Mucosa of descending colon (tissue), 3 donors: ENCODE data around the gene CLK3. TPM values are rescaled to one million over a fixed set of nuclear protein-coding genes. Genes with fewer than 3 reads are reported as not detected.

ENCODE experiments used
- ATAC-seq: fragments of 200-7000 bp; cut with Tn5 transposase; one replicate; pipeline ENCODE4 v1.9.1; 2020; ENCODE audit warnings: mild to moderate bottlenecking, moderate library complexity
- DNase-seq, 3 donors: peaks; one replicate each; pipeline ENCODE4 v3.0.0-alpha.2; 2020
- H3K36me3 ChIP-seq: fragments of 200-600 bp; one replicate; pipeline ENCODE4 v1.8.0; 2021; ENCODE audit warnings: low read depth, mild to moderate bottlenecking
- H3K4me1 ChIP-seq: fragments of 200-600 bp; one replicate; pipeline ENCODE4 v1.8.0; 2021; ENCODE audit warnings: low read depth, mild to moderate bottlenecking
- H3K4me3 ChIP-seq: fragments of 200-600 bp; one replicate; pipeline ENCODE4 v1.8.0; 2021; ENCODE audit warnings: mild to moderate bottlenecking
- H3K9me3 ChIP-seq: fragments of 200-600 bp; one replicate; pipeline ENCODE4 v1.8.0; 2021; ENCODE audit warnings: mild to moderate bottlenecking
- intact Hi-C, 2 donors: fragments of 100-400 bp; cut with DNase I in 1 of 2; cut with micrococcal nuclease in 1 of 2; formaldehyde crosslinking; loops; one replicate each; pipeline versions ENCODE4 v1.11.0 to v1.11.1; 2022; cut with DNase I, micrococcal nuclease
- total RNA-seq, 3 donors: library from RNA; stranded (reverse); fragmentation: NEBNext Ultra II Directional in 2 of 3; extraction: Animal tissue kit (Norgen Biotek cat#: 25700) in 2 of 3; gene quantifications; one replicate each; pipeline versions ENCODE4 v1.2.1 to v1.2.4, GENCODE V29; 2021 to 2023
- TF ChIP-seq, protein P1 (sequence below): fragments of 200-600 bp; IDR thresholded peaks from one replicate; pipeline ENCODE4 v1.8.0; 2022; ENCODE audit warnings: antibody characterized with exemption, mild to moderate bottlenecking
- donor health status: DM: no; HTN: no; CAD: no; lungs with moderate emphysema.
- donor health status: DM: no; HTN: no; CAD: no.
- donor health status: DM: no; HTN: yes; CAD: no.

CLK3 gene
- total RNA-seq, 3 donors from 2014 or later = 92.7 to 120 (median 110) TPM

DNA sequence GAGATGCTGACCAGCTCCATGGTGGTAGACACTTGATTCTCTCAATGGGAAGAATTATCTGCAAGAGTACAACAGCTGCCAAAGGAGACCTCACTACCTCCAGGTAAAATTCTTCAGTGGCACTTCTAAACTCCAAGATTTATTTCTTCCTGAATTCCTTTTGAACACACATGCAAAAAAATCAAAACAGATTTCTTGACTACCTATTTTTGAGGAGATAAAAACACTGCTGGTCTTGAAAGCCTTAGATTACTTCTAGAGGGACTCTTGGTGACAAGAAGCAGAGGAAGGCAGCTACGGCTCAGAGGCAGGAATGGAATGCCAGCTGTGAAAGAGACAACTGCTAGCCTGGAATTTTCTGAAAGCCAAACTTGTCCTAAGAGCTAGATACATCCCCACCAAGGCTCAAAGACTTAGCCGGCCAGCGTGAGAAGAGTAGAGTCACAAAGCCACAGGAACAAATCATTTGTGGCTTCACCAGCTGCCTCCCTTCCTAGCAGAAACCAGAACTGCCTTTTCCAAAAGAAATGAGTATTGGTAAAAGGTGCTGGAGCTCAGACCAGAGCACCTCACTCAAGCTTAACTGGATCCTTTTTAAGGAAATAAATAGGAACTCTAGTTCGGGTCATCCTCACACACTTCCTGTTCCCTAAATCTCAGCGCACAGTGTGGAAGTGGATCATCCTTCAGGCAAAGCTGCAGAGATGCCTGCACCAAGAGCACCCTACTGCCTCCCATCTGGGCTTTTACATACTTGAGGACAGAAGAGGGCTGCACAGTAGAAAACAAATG, 32.6 kb downstream of the CLK3 start:
- H3K4me1 ChIP-seq = peaks cover 13% of the 10 kb centered on the region
- no peaks in the 10 kb centered on the region for H3K36me3 ChIP-seq
- H3K4me3 ChIP-seq = no peak overlapping the region
- no peaks in the 10 kb centered on the region for H3K9me3 ChIP-seq
- TF ChIP-seq, protein P1, sequence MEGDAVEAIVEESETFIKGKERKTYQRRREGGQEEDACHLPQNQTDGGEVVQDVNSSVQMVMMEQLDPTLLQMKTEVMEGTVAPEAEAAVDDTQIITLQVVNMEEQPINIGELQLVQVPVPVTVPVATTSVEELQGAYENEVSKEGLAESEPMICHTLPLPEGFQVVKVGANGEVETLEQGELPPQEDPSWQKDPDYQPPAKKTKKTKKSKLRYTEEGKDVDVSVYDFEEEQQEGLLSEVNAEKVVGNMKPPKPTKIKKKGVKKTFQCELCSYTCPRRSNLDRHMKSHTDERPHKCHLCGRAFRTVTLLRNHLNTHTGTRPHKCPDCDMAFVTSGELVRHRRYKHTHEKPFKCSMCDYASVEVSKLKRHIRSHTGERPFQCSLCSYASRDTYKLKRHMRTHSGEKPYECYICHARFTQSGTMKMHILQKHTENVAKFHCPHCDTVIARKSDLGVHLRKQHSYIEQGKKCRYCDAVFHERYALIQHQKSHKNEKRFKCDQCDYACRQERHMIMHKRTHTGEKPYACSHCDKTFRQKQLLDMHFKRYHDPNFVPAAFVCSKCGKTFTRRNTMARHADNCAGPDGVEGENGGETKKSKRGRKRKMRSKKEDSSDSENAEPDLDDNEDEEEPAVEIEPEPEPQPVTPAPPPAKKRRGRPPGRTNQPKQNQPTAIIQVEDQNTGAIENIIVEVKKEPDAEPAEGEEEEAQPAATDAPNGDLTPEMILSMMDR = no peak
- no peak for ATAC-seq
- no peak for DNase-seq
- intact Hi-C loops = no loop called here

DNA sequence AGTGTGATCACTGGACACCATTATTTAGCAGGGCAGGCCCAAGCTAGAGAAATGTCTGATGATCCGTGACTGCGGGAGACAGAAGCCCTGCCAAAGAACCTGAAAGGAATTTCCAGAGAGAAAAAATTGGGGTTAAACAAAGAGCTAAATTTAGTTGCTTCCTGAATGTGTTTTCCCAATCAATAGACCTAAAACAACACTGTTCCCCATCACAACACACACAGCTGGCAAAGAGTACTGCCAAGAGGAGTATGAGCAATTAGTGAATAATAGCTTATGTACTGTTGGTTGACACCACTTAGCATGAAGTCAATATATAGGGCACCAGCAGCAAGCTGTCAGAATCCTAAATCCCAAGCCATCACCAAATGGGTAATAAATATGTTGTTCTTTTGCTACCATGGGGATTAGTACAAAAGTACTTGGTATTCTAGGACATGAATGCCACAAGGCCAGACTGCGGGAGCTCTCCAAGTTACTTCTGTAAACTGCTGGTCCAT, 35.7 kb downstream of the CLK3 start:
- ATAC-seq (no peak), DNase-seq (no peak)
- H3K36me3 ChIP-seq = no peaks in the 10 kb centered on the region
- no peaks in the 10 kb centered on the region for H3K9me3 ChIP-seq
- intact Hi-C loops = no loop called here
- TF ChIP-seq, protein P1 = no peak
- no peak overlapping the region for H3K4me3 ChIP-seq
- H3K4me1 ChIP-seq = peaks cover 24% of the 10 kb centered on the region

DNA sequence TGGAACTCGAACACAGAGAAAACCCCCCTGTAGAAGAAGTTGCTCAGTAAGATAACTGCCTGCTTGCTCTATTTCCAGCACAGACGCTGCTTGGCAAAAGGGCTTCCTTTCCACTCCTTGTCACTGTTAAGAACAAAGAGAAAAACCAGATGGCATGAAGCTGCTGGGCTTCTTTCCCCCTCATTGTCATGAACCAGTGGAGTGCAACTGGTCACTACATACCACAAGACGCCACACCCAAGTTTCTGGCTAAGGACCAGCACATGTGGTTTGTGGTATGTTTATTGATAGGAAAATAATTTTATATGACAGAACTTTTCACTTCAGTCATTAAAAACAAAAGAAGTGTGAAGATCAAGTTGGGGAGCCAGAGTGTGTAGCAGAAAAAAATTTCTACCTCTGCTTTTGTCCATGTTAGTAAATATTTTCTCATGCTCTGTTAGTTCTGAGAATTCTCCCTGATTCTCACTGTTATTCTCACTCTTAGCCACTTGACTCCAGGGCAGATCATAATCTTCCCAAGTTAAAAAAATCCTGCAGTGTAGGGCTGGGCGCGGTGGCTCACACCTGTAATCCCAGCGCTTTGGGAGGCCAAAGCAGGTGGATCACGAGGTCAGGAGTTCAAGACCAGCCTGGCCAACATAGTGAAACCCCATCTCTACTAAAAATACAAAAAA, 37.9 kb downstream of the CLK3 start:
- Histone ChIP-seq H3K4me3 (no peak overlapping the region), H3K9me3 (no peaks in the 10 kb centered on the region), H3K36me3 (no peaks in the 10 kb centered on the region), H3K4me1 (peaks cover 33% of the 10 kb centered on the region)
- DNase-seq (peak in 1 of 3 donors; percentile 71), ATAC-seq (peak; percentile 63)
- intact Hi-C loops = no loop called here
- TF ChIP-seq, protein P1 = no peak

DNA sequence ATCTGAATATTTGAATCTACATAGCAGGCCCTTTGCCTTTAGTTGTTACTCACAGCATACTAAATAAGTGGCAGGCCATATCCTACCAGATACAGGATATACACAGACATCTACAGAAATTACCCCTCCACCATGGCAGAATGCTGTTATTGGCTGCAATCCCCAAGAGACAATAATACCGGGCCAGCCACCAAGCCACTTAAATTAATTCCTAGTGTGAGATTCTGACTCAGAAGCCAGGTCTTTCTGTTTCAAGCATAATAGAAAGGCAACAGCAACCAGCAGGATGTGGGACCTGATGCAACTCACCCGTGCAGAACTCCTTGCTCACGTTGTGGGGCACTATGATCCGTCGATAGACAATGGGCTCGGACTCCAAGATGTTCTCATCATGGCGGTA, 39.8 kb downstream of the CLK3 start:
- Histone ChIP-seq H3K4me1 (peaks cover 33% of the 10 kb centered on the region), H3K36me3 (no peaks in the 10 kb centered on the region), H3K4me3 (no peak overlapping the region), H3K9me3 (no peaks in the 10 kb centered on the region)
- TF ChIP-seq, protein P1 = no peak
- intact Hi-C loops = no loop called here
- DNase-seq (no peak), ATAC-seq (no peak)

DNA sequence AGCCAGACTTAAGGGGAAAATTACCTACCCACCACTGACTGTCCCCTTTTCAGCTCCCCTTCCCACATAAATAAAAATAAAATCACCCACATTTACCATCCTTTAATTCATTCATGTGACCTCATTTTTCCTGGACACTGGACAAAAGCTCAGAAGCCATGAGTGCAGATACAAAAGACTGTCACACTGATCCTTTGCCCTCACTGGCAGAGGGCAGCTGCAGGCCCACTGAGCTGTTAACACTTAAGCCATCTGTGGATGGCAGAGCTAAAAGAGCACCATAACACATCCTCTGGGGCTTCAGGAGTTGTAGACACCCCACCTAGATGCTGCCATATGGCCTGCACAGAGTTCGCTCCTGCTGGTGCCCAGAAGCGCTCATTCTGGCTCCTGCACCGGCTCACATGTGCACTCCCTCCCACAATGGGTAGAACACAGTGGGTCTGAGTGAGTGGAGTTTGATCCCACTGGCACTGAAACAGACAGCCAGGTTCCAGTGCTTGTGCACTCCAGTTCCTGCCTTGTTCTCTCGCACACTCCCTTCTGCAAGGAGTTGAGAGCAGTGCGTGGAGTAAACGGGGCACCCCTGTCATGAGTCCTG, 41.4 kb downstream of the CLK3 start:
- no peak for ATAC-seq
- no peaks in the 10 kb centered on the region for H3K36me3 ChIP-seq
- no peaks in the 10 kb centered on the region for H3K9me3 ChIP-seq
- TF ChIP-seq, protein P1 = no peak
- intact Hi-C loops = no loop called here
- H3K4me1 ChIP-seq = peaks cover 33% of the 10 kb centered on the region
- DNase-seq = no peak
- H3K4me3 ChIP-seq = no peak overlapping the region
